ENCODE measurements around the gene CD84. TPM values are rescaled to one million over a fixed set of nuclear protein-coding genes. Genes with fewer than 3 reads are reported as not detected.

Gene CD84
- polyA plus RNA-seq, 1 of the 3 experiments (the other 2 are of a cell fraction) = not detected

DNA sequence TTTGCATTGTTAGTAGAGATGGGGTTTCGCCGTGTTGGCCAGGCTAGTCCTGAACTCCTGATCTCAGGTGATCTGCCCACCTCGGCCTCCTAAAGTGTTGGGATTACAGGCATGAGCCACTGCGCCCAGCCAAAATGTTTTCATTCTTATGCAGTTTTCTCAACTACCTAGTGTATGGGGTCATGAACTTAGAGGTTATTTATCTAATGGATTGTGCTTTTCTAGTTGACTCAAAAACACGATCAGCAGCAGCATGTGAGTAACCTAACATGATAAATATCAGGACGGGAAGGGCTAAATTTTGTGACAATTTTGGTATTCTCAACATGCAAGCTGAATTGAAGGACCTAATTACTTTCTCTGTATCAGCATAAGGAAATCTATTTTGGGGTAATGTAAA is 9.2 kb upstream of the CD84 start:
- Histone ChIP-seq H3K36me3 (replicated peaks in 1 of 2; ENCODE audit: control insufficient read depth in 1 of 2, insufficient read depth in 2 of 2, low read length in 1 of 2) (no peaks in the 10 kb centered on the region), H3K9me2 (no peaks in the 10 kb centered on the region), H3F3A (replicated peaks; ENCODE audit: insufficient read depth) (no peaks in the 10 kb centered on the region), H3K79me2 (ENCODE audit: insufficient read depth) (no peaks in the 10 kb centered on the region), H3K9ac (no peak overlapping the region), H3K27me3 (ENCODE audit: insufficient read depth) (peaks cover 5% of the 10 kb centered on the region; the same call in 1 of the 2 replicates), H3K4me1 (ENCODE audit: control insufficient read depth in 1 of 2, insufficient read depth in 2 of 2, low read depth in 1 of 2, low read length in 1 of 2) (no peaks in the 10 kb centered on the region), H3K27ac (ENCODE audit: low read depth in 2 of 2, low read length in 1 of 2) (no peak overlapping the region), H2AFZ (ENCODE audit: low read depth) (no peak overlapping the region), H4K20me1 (ENCODE audit: insufficient read depth) (no peaks in the 10 kb centered on the region), H3K9me3 (no peaks in the 10 kb centered on the region), H3K4me2 (no peak overlapping the region), H3K4me3 (ENCODE audit: low read depth in 2 of 2, low read length in 1 of 2) (no peak overlapping the region)
- TF ChIP-seq, protein P1, sequence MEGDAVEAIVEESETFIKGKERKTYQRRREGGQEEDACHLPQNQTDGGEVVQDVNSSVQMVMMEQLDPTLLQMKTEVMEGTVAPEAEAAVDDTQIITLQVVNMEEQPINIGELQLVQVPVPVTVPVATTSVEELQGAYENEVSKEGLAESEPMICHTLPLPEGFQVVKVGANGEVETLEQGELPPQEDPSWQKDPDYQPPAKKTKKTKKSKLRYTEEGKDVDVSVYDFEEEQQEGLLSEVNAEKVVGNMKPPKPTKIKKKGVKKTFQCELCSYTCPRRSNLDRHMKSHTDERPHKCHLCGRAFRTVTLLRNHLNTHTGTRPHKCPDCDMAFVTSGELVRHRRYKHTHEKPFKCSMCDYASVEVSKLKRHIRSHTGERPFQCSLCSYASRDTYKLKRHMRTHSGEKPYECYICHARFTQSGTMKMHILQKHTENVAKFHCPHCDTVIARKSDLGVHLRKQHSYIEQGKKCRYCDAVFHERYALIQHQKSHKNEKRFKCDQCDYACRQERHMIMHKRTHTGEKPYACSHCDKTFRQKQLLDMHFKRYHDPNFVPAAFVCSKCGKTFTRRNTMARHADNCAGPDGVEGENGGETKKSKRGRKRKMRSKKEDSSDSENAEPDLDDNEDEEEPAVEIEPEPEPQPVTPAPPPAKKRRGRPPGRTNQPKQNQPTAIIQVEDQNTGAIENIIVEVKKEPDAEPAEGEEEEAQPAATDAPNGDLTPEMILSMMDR (IDR thresholded peaks at IDR 0.05) = no peak
- TF ChIP-seq RAD21 (IDR thresholded peaks at IDR 0.05; ENCODE audit: low read length) (no peak), TEAD4 (IDR thresholded peaks at IDR 0.05; ENCODE audit: borderline replicate concordance, insufficient read depth) (no peak), NRF1 (IDR thresholded peaks at IDR 0.05; ENCODE audit: low read depth, low read length) (no peak), YY1 (IDR thresholded peaks at IDR 0.05; ENCODE audit: low read depth) (no peak)
- TF ChIP-seq, protein P2, sequence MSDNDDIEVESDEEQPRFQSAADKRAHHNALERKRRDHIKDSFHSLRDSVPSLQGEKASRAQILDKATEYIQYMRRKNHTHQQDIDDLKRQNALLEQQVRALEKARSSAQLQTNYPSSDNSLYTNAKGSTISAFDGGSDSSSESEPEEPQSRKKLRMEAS (IDR thresholded peaks at IDR 0.05; ENCODE audit: low read depth) = no peak
- TF ChIP-seq, protein P3, sequence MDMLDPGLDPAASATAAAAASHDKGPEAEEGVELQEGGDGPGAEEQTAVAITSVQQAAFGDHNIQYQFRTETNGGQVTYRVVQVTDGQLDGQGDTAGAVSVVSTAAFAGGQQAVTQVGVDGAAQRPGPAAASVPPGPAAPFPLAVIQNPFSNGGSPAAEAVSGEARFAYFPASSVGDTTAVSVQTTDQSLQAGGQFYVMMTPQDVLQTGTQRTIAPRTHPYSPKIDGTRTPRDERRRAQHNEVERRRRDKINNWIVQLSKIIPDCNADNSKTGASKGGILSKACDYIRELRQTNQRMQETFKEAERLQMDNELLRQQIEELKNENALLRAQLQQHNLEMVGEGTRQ (IDR thresholded peaks at IDR 0.05; ENCODE audit: borderline replicate concordance, low read depth, low read length) = no peak
- no peak for DNase-seq
- 9% methylated on average over 6 of the region's 6 CpGs for WGBS (ENCODE audit: low lambda C conversion rate)
- CTCF ChIA-PET = no interaction called here
- POLR2A ChIA-PET = no interaction called here

DNA sequence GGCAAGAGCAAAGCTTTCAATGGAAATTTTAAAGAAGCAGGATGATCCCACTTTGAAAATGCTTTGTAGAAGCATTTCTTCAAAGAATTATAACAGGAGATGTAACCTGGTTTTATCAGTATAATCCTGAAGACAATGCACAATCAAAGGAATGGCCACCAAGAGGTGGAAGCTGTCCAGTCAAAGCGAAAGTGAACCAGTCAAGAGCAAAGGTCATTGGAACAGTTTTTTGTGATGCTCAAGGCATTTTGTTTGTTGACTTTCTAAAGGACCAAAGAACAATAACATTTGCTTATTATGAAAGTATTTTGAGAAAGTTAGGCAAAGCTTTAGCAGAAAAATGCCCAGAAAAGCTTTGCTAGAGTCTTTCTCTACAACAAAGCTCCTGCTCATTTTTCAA is 5.5 kb upstream of the CD84 start:
- H3K27me3 ChIP-seq (ENCODE audit: insufficient read depth) = peaks cover 5% of the 10 kb centered on the region; the same call in 1 of the 2 replicates
- no peaks in the 10 kb centered on the region for H3K9me2 ChIP-seq
- H3F3A ChIP-seq (replicated peaks; ENCODE audit: insufficient read depth) = no peaks in the 10 kb centered on the region
- DNase-seq = no peak
- no peaks in the 10 kb centered on the region for H3K4me1 ChIP-seq (ENCODE audit: control insufficient read depth in 1 of 2, insufficient read depth in 2 of 2, low read depth in 1 of 2, low read length in 1 of 2)
- H3K27ac ChIP-seq (ENCODE audit: low read depth in 2 of 2, low read length in 1 of 2) = no peak overlapping the region
- no peak overlapping the region for H3K4me3 ChIP-seq (ENCODE audit: low read depth in 2 of 2, low read length in 1 of 2)
- no peak overlapping the region for H3K4me2 ChIP-seq
- H2AFZ ChIP-seq (ENCODE audit: low read depth) = no peak overlapping the region
- ChIA-PET POLR2A (no interaction called here), CTCF (interaction anchor here (0.9 kb wide), 2 partner anchors 15 to 34 kb away, joined by 3 read pairs; no protein-coding TSS in a partner anchor)
- no peak for TF ChIP-seq FOXM1 (IDR thresholded peaks at IDR 0.05; ENCODE audit: low read depth)
- TF ChIP-seq, protein P4, sequence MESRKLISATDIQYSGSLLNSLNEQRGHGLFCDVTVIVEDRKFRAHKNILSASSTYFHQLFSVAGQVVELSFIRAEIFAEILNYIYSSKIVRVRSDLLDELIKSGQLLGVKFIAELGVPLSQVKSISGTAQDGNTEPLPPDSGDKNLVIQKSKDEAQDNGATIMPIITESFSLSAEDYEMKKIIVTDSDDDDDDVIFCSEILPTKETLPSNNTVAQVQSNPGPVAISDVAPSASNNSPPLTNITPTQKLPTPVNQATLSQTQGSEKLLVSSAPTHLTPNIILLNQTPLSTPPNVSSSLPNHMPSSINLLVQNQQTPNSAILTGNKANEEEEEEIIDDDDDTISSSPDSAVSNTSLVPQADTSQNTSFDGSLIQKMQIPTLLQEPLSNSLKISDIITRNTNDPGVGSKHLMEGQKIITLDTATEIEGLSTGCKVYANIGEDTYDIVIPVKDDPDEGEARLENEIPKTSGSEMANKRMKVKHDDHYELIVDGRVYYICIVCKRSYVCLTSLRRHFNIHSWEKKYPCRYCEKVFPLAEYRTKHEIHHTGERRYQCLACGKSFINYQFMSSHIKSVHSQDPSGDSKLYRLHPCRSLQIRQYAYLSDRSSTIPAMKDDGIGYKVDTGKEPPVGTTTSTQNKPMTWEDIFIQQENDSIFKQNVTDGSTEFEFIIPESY (IDR thresholded peaks at IDR 0.05; ENCODE audit: borderline replicate concordance, low read depth) = no peak
- no peak for TF ChIP-seq GATA2 (CRISPR knock-in tag; IDR thresholded peaks at IDR 0.05)
- no peak for TF ChIP-seq CHD2 (IDR thresholded peaks at IDR 0.05; ENCODE audit: low read length, partially characterized antibody)
- TF ChIP-seq RCOR1 (IDR thresholded peaks at IDR 0.05; ENCODE audit: low read length) = no peak
- no peak for TF ChIP-seq YY1 (IDR thresholded peaks at IDR 0.05; ENCODE audit: low read depth)
- no peak for TF ChIP-seq SIN3A (IDR thresholded peaks at IDR 0.05; ENCODE audit: borderline replicate concordance, low read depth, low read length)
- no peak for TF ChIP-seq NFIC (IDR thresholded peaks at IDR 0.05; ENCODE audit: borderline replicate concordance)
- TF ChIP-seq JUND (IDR thresholded peaks at IDR 0.05) = no peak
- TF ChIP-seq RAD21 (IDR thresholded peaks at IDR 0.05; ENCODE audit: low read length) = no peak
- no peak for TF ChIP-seq MXI1 (IDR thresholded peaks at IDR 0.05; ENCODE audit: low read depth, low read length)
- TF ChIP-seq, protein P5, sequence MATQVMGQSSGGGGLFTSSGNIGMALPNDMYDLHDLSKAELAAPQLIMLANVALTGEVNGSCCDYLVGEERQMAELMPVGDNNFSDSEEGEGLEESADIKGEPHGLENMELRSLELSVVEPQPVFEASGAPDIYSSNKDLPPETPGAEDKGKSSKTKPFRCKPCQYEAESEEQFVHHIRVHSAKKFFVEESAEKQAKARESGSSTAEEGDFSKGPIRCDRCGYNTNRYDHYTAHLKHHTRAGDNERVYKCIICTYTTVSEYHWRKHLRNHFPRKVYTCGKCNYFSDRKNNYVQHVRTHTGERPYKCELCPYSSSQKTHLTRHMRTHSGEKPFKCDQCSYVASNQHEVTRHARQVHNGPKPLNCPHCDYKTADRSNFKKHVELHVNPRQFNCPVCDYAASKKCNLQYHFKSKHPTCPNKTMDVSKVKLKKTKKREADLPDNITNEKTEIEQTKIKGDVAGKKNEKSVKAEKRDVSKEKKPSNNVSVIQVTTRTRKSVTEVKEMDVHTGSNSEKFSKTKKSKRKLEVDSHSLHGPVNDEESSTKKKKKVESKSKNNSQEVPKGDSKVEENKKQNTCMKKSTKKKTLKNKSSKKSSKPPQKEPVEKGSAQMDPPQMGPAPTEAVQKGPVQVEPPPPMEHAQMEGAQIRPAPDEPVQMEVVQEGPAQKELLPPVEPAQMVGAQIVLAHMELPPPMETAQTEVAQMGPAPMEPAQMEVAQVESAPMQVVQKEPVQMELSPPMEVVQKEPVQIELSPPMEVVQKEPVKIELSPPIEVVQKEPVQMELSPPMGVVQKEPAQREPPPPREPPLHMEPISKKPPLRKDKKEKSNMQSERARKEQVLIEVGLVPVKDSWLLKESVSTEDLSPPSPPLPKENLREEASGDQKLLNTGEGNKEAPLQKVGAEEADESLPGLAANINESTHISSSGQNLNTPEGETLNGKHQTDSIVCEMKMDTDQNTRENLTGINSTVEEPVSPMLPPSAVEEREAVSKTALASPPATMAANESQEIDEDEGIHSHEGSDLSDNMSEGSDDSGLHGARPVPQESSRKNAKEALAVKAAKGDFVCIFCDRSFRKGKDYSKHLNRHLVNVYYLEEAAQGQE (IDR thresholded peaks at IDR 0.05; ENCODE audit: low read depth, low read length) = no peak
- no peak overlapping the region for H3K9ac ChIP-seq
- 6% methylated on average over 1 of the region's 1 CpG for WGBS (ENCODE audit: low lambda C conversion rate)
- no peaks in the 10 kb centered on the region for H4K20me1 ChIP-seq (ENCODE audit: insufficient read depth)
- no peaks in the 10 kb centered on the region for H3K79me2 ChIP-seq (ENCODE audit: insufficient read depth)
- no peaks in the 10 kb centered on the region for H3K36me3 ChIP-seq (replicated peaks in 1 of 2; ENCODE audit: control insufficient read depth in 1 of 2, insufficient read depth in 2 of 2, low read length in 1 of 2)
- no peaks in the 10 kb centered on the region for H3K9me3 ChIP-seq
